Measurements from ENCODE around the gene ADGRV1.
"Not testable (repeated sequence)": the region's sequence is repeated elsewhere in the genome, so short reads cannot be mapped to it uniquely, and the experiment has no call there.

ADGRV1 gene

DNA sequence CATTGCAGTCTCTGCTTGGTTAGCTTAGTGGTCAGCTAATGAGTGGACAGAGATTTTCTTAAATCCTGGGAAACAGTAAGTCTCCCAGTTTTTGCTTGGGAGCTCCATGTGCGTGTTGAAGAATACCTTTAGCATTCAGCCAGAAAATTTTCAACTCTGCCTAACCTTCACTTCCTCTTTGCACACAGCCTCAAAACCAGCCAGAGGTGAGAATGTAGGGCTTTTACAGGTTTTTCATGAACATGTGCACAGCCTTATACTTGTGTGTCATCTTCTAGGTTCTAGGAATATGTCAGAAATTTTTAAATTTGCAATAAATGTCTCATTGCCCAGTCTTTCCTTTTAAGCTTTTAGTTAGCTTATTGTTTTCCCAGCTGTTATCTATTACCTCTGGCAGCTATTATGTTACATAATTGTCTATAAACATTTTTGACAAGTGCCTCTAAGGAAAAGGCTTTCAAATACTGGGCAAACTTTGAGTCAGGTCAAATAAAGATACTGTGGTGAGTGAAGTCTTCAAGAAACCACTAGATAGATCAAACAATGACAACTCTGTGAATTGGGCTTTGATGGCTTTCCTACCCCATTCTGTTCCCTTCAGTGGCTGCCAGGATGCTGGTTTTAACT, 12.7 kb downstream of the ADGRV1 start:
- H3K27ac ChIP-seq (ENCODE audit: low read depth, low read length), result no peak overlapping the region
- no peak overlapping the region for H2AFZ ChIP-seq (ENCODE audit: low read depth, low read length, severe bottlenecking)
- H4K20me1 ChIP-seq (ENCODE audit: low read depth, low read length), result no peaks in the 10 kb centered on the region
- no peaks in the 10 kb centered on the region for H3K36me3 ChIP-seq (ENCODE audit: low read length)
- no peaks in the 10 kb centered on the region for H3F3A ChIP-seq (ENCODE audit: insufficient read depth)
- TF ChIP-seq, protein P1, sequence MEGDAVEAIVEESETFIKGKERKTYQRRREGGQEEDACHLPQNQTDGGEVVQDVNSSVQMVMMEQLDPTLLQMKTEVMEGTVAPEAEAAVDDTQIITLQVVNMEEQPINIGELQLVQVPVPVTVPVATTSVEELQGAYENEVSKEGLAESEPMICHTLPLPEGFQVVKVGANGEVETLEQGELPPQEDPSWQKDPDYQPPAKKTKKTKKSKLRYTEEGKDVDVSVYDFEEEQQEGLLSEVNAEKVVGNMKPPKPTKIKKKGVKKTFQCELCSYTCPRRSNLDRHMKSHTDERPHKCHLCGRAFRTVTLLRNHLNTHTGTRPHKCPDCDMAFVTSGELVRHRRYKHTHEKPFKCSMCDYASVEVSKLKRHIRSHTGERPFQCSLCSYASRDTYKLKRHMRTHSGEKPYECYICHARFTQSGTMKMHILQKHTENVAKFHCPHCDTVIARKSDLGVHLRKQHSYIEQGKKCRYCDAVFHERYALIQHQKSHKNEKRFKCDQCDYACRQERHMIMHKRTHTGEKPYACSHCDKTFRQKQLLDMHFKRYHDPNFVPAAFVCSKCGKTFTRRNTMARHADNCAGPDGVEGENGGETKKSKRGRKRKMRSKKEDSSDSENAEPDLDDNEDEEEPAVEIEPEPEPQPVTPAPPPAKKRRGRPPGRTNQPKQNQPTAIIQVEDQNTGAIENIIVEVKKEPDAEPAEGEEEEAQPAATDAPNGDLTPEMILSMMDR (IDR thresholded peaks at IDR 0.05; ENCODE audit: insufficient read depth, low read length, poor library complexity, severe bottlenecking), result no peak
- no peak for TF ChIP-seq EZH2phosphoT487 (conservative IDR thresholded peaks at IDR 0.05; ENCODE audit: low read length)
- H3K4me2 ChIP-seq (ENCODE audit: low read depth, low read length, poor library complexity, severe bottlenecking), result no peak overlapping the region
- H3K27me3 ChIP-seq (ENCODE audit: low read length), result no peaks in the 10 kb centered on the region
- no peak overlapping the region for H3K9ac ChIP-seq (ENCODE audit: low read length)
- H3K9me3 ChIP-seq (ENCODE audit: insufficient read depth, low read length), result no peaks in the 10 kb centered on the region
- no peaks in the 10 kb centered on the region for H3K9me2 ChIP-seq (replicated peaks; ENCODE audit: insufficient read depth, low read length)
- H3K4me3 ChIP-seq (ENCODE audit: insufficient read depth, low read length, poor library complexity, severe bottlenecking), result no peak overlapping the region
- H3K79me2 ChIP-seq (ENCODE audit: insufficient read depth, low read length), result no peaks in the 10 kb centered on the region

DNA sequence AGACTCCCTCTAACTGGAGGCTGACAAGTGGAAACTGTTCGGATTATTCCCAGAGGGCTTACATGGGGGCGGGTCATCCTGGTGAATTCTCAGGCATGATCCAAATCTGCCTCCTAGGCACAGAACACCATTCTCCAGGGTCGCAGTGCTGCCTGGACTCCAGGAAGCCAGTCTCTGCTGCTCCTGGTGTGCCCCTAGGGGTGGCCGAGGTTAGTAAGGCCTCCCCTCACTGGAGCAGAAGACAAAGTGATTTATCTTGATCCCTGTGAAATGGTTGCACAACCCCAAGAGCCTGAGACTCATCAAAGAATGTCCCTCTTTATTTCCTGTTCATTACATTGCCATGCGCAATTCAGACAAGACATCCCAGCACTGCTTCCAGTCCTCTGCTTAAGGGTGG, 17.1 kb downstream of the ADGRV1 start:
- no peaks in the 10 kb centered on the region for H3K27me3 ChIP-seq (ENCODE audit: low read length)
- no peaks in the 10 kb centered on the region for H4K20me1 ChIP-seq (ENCODE audit: low read depth, low read length)
- H3K4me3 ChIP-seq (ENCODE audit: insufficient read depth, low read length, poor library complexity, severe bottlenecking), result no peak overlapping the region
- H3K9me2 ChIP-seq (replicated peaks; ENCODE audit: insufficient read depth, low read length), result no peaks in the 10 kb centered on the region
- no peaks in the 10 kb centered on the region for H3K36me3 ChIP-seq (ENCODE audit: low read length)
- H3K9ac ChIP-seq (ENCODE audit: low read length), result no peak overlapping the region
- TF ChIP-seq EZH2phosphoT487 (conservative IDR thresholded peaks at IDR 0.05; ENCODE audit: low read length), result no peak
- TF ChIP-seq, protein P1 (IDR thresholded peaks at IDR 0.05; ENCODE audit: insufficient read depth, low read length, poor library complexity, severe bottlenecking), result no peak
- H3F3A ChIP-seq (ENCODE audit: insufficient read depth), result no peaks in the 10 kb centered on the region
- no peaks in the 10 kb centered on the region for H3K79me2 ChIP-seq (ENCODE audit: insufficient read depth, low read length)
- H3K27ac ChIP-seq (ENCODE audit: low read depth, low read length), result no peak overlapping the region
- H3K4me2 ChIP-seq (ENCODE audit: low read depth, low read length, poor library complexity, severe bottlenecking), result no peak overlapping the region
- no peaks in the 10 kb centered on the region for H3K9me3 ChIP-seq (ENCODE audit: insufficient read depth, low read length)
- no peak overlapping the region for H2AFZ ChIP-seq (ENCODE audit: low read depth, low read length, severe bottlenecking)

DNA sequence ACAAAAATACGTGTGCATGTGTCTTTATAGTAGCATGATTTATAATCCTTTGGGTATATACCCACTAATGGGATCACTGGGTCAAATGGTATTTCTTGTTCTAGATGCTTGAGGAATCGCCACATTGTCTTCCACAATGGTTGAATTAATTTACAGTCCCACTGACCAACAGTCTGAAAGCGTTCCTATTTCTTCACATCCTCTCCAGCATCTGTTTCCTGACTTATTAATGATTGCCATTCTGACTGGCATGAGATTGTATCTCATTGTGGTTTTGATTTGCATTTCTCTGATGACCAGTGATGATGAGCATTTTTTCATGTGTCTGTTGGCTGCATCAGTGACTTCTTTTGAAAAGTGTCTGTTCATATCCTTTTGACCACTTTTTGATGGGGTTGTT, 18.0 kb downstream of the ADGRV1 start:
- H3K9me3 ChIP-seq (ENCODE audit: insufficient read depth, low read length); H3K27ac ChIP-seq (ENCODE audit: low read depth, low read length); H3K36me3 ChIP-seq (ENCODE audit: low read length); H3K4me2 ChIP-seq (ENCODE audit: low read depth, low read length, poor library complexity, severe bottlenecking); H3K4me3 ChIP-seq (ENCODE audit: insufficient read depth, low read length, poor library complexity, severe bottlenecking); H3K27me3 ChIP-seq (ENCODE audit: low read length); H3K79me2 ChIP-seq (ENCODE audit: insufficient read depth, low read length); H3K9ac ChIP-seq (ENCODE audit: low read length); H3K9me2 ChIP-seq (replicated peaks; ENCODE audit: insufficient read depth, low read length); H4K20me1 ChIP-seq (ENCODE audit: low read depth, low read length); H3F3A ChIP-seq (ENCODE audit: insufficient read depth); H2AFZ ChIP-seq (ENCODE audit: low read depth, low read length, severe bottlenecking): not testable (repeated sequence)

DNA sequence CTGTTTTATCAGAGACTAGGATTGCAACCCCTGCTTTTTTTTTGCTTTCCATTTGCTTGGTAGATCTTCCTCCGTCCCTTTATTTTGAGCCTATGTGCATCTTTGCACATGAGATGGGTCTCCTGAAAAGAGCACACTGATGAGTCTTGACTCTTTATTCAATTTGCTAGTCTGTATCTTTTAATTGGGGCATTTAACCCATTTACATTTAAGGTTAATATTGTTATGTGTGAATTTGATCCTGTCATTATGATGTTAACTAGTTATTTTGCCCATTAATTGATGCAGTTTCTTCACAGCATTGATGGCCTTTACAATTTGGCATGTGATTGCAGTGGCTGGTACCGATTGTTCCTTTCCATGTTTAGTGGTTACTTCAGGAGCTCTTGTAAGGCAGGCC, 21.3 kb downstream of the ADGRV1 start:
- not testable (repeated sequence) for H3K27ac ChIP-seq (ENCODE audit: low read depth, low read length); H3K9ac ChIP-seq (ENCODE audit: low read length); H2AFZ ChIP-seq (ENCODE audit: low read depth, low read length, severe bottlenecking); H4K20me1 ChIP-seq (ENCODE audit: low read depth, low read length); H3K36me3 ChIP-seq (ENCODE audit: low read length); H3K9me2 ChIP-seq (replicated peaks; ENCODE audit: insufficient read depth, low read length); H3K27me3 ChIP-seq (ENCODE audit: low read length); H3K4me2 ChIP-seq (ENCODE audit: low read depth, low read length, poor library complexity, severe bottlenecking); H3K4me3 ChIP-seq (ENCODE audit: insufficient read depth, low read length, poor library complexity, severe bottlenecking); H3F3A ChIP-seq (ENCODE audit: insufficient read depth); H3K79me2 ChIP-seq (ENCODE audit: insufficient read depth, low read length); H3K9me3 ChIP-seq (ENCODE audit: insufficient read depth, low read length)

Measured in SU-DHL-6 (cell line).